GM12874 (cell line): ENCODE measurements around the gene TMEM168.

Experiments used
- TF ChIP-seq, protein P1 (sequence below): IDR thresholded peaks from 2 replicates; pipeline ENCODE4 v1.5.1; 2011; ENCODE audit warnings: low read depth, mild to moderate bottlenecking, control low read depth, low read length, moderate library complexity; ENCODE audit not compliant: insufficient read depth

TMEM168 gene, protein sequence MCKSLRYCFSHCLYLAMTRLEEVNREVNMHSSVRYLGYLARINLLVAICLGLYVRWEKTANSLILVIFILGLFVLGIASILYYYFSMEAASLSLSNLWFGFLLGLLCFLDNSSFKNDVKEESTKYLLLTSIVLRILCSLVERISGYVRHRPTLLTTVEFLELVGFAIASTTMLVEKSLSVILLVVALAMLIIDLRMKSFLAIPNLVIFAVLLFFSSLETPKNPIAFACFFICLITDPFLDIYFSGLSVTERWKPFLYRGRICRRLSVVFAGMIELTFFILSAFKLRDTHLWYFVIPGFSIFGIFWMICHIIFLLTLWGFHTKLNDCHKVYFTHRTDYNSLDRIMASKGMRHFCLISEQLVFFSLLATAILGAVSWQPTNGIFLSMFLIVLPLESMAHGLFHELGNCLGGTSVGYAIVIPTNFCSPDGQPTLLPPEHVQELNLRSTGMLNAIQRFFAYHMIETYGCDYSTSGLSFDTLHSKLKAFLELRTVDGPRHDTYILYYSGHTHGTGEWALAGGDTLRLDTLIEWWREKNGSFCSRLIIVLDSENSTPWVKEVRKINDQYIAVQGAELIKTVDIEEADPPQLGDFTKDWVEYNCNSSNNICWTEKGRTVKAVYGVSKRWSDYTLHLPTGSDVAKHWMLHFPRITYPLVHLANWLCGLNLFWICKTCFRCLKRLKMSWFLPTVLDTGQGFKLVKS

DNA sequence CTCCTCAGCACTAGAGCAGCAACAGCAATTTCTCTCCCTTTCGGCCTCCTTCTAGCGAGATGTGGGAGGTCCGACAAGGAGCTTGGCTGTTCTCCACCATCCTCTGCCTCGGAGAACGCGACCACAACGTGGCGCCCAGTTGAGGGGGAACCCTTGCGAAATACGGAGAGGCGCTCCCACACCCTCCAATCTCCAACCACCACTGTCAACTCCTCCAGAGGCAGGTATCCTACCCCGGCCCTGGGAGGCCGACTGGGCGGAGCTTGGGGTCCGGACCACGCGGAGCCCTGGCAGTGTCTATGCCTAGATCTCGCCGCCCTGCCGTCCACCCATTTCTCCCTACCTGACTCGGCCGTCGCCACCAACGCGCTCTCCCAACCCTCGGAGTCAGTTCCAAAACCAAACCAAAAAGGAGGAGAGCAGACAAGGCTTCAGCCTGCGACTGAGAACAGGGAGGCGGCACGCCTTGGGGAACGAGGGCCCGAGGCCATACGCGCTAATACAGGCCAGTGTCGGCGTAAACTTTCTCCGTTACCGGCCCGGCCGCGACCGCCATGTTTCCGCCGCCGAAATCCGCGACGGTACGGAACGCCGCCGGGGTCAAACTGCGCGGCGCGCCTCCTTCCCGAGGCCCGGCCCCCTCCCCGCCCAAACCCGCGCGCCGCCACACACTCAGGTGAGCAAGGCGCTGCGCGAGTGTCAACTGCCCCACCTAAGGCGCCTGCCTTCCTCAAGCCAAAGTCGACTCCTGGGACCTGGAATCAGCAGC is at the start of gene TMEM168:
Gene TMEM168 (minus strand): TSS at position 577 of the 769 bp plus-strand sequence. CDS start 5,568 bp downstream, outside the sequence.
- TF ChIP-seq, protein P1, sequence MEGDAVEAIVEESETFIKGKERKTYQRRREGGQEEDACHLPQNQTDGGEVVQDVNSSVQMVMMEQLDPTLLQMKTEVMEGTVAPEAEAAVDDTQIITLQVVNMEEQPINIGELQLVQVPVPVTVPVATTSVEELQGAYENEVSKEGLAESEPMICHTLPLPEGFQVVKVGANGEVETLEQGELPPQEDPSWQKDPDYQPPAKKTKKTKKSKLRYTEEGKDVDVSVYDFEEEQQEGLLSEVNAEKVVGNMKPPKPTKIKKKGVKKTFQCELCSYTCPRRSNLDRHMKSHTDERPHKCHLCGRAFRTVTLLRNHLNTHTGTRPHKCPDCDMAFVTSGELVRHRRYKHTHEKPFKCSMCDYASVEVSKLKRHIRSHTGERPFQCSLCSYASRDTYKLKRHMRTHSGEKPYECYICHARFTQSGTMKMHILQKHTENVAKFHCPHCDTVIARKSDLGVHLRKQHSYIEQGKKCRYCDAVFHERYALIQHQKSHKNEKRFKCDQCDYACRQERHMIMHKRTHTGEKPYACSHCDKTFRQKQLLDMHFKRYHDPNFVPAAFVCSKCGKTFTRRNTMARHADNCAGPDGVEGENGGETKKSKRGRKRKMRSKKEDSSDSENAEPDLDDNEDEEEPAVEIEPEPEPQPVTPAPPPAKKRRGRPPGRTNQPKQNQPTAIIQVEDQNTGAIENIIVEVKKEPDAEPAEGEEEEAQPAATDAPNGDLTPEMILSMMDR: no peak

DNA sequence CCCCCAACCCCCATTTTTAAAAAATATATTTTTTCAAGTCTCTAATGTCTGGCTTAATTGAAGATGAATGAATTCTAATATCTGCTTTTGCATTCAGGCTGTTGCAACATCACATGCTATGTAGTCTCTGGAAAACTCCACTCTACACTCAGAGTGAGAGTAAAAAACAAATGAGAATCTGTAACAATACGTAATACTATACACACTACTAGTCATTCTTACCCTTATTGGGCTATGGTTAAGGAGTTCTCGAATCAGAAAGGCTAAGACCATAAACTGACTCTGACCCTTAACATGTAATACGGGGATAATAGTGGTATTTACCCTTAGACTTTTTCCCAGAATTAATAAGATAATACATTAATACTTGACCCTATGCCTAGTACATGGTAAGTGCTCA is 42.9 kb upstream of the TMEM168 start:
- TF ChIP-seq, protein P1: no peak

DNA sequence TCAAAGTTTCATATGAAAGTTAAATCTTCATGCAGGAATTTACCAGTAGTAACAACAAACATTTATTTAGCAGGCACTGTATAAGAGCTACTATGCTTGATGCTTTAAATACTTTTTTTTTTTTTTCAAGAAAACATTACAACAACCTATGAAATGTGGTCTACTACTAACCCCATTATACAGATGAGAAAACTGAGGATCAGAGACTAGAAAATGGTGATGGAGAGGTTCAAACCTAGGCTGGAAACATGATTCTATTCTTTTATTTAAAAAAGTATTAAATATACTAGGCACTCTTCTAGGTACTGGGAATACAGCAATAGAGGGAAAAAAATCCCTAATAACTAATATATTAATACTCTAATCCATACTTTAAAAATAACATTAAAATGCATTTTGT is 40.6 kb upstream of the TMEM168 start:
- TF ChIP-seq, protein P1: no peak

DNA sequence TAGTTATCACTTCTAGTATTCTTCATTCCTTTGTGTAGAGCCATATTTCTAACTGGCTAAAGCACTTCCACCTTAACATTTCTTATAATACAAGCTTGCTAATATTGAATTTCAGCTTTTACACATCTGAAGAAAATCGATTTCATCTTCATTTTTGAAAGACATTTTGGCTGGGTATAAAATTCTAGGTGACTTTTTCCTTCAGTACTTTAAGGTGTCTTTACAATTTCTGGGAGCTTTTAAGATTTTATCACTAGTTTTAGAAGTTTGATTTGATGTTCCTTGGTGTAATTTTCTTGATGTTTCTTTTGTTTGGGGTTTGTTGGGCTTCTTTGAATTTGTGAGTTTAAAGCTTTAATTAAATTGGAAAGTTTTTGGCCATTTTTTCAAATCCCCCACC is 38.5 kb upstream of the TMEM168 start:
- TF ChIP-seq, protein P1: no peak

DNA sequence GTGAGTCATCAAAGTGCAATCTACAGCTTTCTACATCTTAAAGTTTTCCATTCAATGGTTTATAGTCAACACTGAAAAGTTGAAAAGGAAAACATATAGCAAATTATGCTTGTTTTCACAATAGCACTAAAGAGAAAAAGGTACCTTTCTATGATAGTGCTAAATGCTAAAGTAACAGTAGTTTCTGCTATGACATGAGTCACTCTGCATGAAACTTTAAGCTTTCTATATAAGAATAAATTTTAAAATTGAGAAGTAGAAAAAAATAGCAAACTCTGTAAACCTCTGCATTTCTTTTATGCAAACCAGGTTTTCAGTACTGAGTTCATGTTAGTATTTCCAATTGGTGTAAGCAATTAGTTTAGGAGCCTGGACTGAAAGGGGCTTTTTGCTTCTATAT is 31.2 kb upstream of the TMEM168 start:
- TF ChIP-seq, protein P1: no peak

DNA sequence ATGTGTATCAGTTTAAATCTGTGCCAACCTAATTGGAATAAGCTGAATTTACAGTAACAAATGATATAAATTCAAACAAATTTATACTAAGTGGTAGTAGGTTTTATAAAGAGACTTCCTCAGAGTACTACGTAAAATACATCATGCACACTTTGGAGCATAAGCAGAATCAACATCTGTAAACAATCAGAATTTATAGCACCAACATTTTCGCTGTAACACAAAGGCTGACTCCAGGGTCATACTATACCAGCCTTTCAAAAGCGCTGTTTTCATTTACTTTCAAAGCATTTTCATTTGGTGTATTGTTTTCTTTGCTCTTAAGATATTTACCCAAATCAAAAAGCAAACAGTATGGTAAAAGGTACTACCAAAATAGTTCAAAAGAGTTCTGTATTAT is 29.3 kb upstream of the TMEM168 start:
- TF ChIP-seq, protein P1: no peak

DNA sequence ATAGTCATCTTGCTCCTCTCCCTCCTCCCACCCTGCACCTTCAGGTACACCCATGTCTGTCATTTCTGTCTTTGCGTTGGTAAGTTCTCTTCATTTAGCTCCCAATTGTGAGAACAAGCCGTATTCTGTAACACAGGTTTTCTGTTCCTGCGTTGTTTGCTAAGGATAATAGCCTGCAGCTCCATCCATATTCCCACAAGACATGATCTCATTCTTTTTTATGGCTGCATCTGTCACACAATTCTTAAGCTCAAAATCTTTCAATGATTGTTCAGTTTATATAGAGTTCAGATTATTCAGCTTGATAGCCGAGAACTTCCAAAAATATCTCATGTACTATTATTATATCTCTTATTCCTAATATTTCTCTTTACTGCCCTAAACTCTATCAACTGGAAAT is 16.0 kb upstream of the TMEM168 start:
- TF ChIP-seq, protein P1: no peak
